GM12891 (cell line): Measurements from ENCODE around the gene PITPNB.

ENCODE experiments used
- PAX5 ChIP-seq: IDR thresholded peaks from 2 replicates; pipeline ENCODE4 v1.6.1; 2011; ENCODE audit warnings: low read length, moderate library complexity, mild to moderate bottlenecking; ENCODE audit not compliant: insufficient read depth, severe bottlenecking
- POLR2A ChIP-seq: IDR thresholded peaks from 2 replicates; pipeline ENCODE4 v1.6.1; 2011; ENCODE audit warnings: low read depth, low read length, control low read depth
- POLR2AphosphoS5 ChIP-seq: IDR thresholded peaks from 2 replicates; pipeline ENCODE4 v1.6.1; 2011; ENCODE audit warnings: low read depth, low read length, control low read depth
- POU2F2 ChIP-seq: IDR thresholded peaks from 2 replicates; pipeline ENCODE4 v1.6.1; 2011; ENCODE audit warnings: low read depth, mild to moderate bottlenecking, control low read depth, low read length, moderate library complexity
- SPI1 ChIP-seq: IDR thresholded peaks from 2 replicates; pipeline ENCODE4 v1.6.1; 2011; ENCODE audit warnings: low read depth, low read length, control low read depth
- TAF1 ChIP-seq: IDR thresholded peaks from 2 replicates; pipeline ENCODE4 v1.6.1; 2011; ENCODE audit warnings: low read depth, low read length, control low read depth

- no peak for TF ChIP-seq POLR2A
- TF ChIP-seq POLR2AphosphoS5 = no peak
- no peak for TF ChIP-seq SPI1
- TF ChIP-seq TAF1 = no peak
- TF ChIP-seq POU2F2 = no peak
- no peak for TF ChIP-seq PAX5
Measured at GRCh38 chr22:27814993-27815392, 104.1 kb downstream of the PITPNB start.
